Epithelial cell of proximal tubule (primary cell): ENCODE measurements around the gene MYOG. TPM values are rescaled to one million over a fixed set of nuclear protein-coding genes. Genes with fewer than 3 reads are reported as not detected.

Source experiments
- DNase-seq: peaks from one replicate; pipeline ENCODE4 v3.0.0-alpha.2; 2011; ENCODE audit warnings: low read depth
- H3K4me3 ChIP-seq: 2 replicates; pipeline ENCODE4 v1.5.1; 2011; ENCODE audit warnings: low read depth, mild to moderate bottlenecking, low read length
- total RNA-seq: library from RNA; depleted of rRNA; stranded (reverse); fragments of >200 nt; gene quantifications from 2 replicates; pipeline ENCODE4 v1.2.3, GENCODE V29; 2015
- TF ChIP-seq, protein P1 (sequence below): conservative IDR thresholded peaks from 2 replicates; pipeline ENCODE4 v1.5.1; 2012; ENCODE audit warnings: low read depth, mild to moderate bottlenecking, low read length

The MYOG gene
- total RNA-seq, 1 donor from 2014 or later, result not detected

- peak overlapping the region; percentile 65 for H3K4me3 ChIP-seq
- DNase-seq, result no peak
- TF ChIP-seq, protein P1, sequence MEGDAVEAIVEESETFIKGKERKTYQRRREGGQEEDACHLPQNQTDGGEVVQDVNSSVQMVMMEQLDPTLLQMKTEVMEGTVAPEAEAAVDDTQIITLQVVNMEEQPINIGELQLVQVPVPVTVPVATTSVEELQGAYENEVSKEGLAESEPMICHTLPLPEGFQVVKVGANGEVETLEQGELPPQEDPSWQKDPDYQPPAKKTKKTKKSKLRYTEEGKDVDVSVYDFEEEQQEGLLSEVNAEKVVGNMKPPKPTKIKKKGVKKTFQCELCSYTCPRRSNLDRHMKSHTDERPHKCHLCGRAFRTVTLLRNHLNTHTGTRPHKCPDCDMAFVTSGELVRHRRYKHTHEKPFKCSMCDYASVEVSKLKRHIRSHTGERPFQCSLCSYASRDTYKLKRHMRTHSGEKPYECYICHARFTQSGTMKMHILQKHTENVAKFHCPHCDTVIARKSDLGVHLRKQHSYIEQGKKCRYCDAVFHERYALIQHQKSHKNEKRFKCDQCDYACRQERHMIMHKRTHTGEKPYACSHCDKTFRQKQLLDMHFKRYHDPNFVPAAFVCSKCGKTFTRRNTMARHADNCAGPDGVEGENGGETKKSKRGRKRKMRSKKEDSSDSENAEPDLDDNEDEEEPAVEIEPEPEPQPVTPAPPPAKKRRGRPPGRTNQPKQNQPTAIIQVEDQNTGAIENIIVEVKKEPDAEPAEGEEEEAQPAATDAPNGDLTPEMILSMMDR, result no peak
These were observed 43.1 kb upstream of the MYOG start for GRCh38 chr1:203128716-203129500.

GRCh38 chr1:203128431-203128715 is 42.6 kb upstream of the MYOG start:
- DNase-seq, result no peak
- TF ChIP-seq, protein P1, result no peak
- H3K4me3 ChIP-seq, result peak overlapping the region; percentile 65

DNA sequence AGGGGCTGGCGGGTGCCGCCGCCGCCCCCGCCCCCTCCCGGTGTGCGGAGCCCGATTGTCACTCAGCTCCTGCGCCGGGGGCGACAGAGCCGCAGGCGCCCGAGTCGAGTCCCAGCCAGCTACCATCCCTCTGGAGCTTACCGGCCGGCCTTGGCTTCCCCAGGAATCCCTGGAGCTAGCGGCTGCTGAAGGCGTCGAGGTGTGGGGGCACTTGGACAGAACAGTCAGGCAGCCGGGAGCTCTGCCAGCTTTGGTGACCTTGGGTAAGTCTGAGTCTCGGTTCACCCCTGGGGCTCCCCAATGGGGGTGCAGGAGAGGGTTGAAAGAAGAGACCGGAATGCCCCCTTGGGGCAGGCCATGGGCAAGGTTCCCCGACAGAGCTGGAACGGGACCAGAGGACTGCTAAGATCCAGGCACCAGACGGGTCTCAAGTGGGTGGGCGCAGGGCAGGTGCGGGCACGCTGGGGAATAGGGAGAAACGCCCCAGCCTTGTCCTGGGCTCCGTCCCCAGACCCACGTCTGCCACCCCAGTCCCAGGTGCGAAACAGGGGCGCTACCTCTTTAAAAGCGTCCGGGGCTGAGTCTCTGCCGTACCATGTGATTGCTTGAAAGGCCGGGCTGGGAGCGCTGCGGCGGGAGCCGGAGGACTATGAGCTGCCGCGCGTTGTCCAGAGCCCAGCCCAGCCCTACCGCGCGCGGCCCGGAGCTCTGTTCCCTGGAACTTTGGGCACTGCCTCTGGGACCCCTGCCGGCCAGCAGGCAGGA is 42.0 kb upstream of the MYOG start, which contains the start of gene ADORA1:
Gene ADORA1, plus strand, starts transcription at position 61 of the 765 bp plus-strand sequence. CDS start 1,116 bp downstream, outside the sequence.
- H3K4me3 ChIP-seq, result peak within 1 kb of the TSS; percentile 65
- DNase-seq, result no peak
- TF ChIP-seq, protein P1, result peak; percentile 13

GRCh38 chr1:203126866-203127665 is 41.3 kb upstream of the MYOG start:
- TF ChIP-seq, protein P1, result no peak
- H3K4me3 ChIP-seq, result peak overlapping the region; percentile 65
- DNase-seq, result no peak

- DNase-seq, result no peak
- H3K4me3 ChIP-seq, result peak overlapping the region; percentile 65
- TF ChIP-seq, protein P1, result peak; percentile 66
These were observed 40.5 kb upstream of the MYOG start for GRCh38 chr1:203126151-203126865.
